ENCODE measurements around the gene EDEM1.
"Not testable (repeated sequence)": the region's sequence is repeated elsewhere in the genome, so short reads cannot be mapped to it uniquely, and the experiment has no call there.

The EDEM1 gene

GRCh38 chr3:5170975-5171374 is 16.5 kb upstream of the EDEM1 start:
- in situ Hi-C loops (cut with MboI; ENCODE audit: low sequenced_read_pairs), result no loop called here

DNA sequence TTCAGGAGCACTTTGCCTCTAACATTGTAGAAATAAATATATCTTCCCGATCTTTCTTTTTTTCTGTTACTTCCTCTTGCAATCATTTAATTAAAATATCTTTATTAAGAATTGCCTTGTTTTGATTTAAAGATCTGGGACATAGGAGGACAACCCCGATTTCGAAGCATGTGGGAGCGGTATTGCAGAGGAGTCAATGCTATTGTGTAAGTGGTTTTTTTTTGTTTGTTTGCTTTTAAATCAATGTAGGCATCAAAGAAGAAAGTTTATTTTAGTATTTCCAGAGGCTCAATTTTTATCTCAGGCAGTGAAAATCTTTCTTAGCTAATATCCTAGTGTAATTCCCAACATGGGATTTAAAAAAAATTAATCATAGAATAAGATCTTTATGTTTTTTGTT is 15.5 kb upstream of the EDEM1 start:
- in situ Hi-C loops (cut with MboI; ENCODE audit: low sequenced_read_pairs), result no loop called here

DNA sequence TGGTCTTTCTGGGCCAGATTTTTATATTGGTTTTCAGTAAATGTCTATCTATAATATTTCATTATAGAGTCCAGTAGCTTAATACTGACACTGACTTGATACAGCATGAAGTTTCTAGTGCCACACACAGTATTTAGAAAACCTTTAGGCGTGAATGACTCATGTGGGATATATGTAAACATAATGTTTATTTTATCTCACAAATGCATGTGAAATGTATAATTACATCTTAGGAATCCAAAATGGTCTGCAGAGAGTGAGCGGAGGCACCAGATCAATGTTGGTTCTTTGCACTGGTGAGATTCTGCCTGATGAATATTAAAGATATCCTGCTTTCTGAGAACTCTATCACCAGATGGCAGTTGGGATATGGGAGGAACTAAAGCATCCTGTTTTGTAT is 8.5 kb upstream of the EDEM1 start:
- in situ Hi-C loops (cut with MboI; ENCODE audit: low sequenced_read_pairs), result not testable (repeated sequence)

DNA sequence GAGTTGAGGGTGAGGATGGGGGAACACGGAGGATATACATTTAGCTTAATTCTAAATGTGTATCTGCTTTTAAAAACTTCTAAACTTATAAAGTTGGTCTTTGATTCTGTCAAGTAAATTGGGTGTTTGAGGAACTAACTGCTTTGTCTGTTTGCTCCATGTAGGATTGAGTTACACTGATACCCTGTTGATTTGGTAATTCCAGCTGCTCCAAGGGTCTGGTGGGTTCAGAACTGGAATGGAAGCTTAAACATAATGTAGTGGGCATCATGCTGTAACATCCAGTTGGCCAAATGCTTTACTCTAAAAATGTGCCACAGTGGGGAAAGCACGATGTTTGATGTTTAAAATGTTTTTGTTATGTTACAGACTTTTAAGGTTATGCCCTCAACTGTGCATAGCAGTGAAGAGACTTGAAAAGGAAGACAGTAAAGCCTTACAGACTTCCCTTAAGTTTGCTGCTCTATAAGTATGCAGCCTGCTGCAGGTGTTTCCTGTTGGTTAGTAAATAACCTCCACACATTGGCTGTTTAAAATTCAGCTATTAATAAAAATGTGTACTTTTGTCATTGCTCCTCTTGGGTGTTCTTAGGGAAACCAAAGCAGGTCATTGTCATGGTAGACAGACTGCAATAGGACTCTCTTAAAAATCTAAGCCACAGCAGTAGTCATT is 5.9 kb upstream of the EDEM1 start:
- in situ Hi-C loops (cut with MboI; ENCODE audit: low sequenced_read_pairs), result no loop called here

DNA sequence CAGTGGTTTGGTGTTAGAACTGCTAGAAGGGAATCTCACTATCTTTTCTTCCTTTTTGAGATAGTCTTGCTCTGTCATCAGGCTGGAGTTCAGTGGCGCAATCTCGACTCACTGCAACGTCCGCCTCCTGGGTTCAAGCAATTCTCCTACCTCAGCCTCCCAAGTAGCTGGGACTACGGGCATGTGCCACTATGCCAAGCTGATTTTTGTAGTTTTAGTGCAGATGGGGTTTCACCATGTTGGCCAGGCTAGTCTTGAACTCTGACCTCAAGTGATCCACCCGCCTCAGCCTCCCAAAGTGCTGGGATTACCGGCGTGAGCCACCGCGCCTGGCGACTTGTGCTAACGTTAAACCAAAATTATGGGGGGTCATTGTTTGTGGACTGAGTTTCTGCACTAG is 3.8 kb upstream of the EDEM1 start:
- in situ Hi-C loops (cut with MboI; ENCODE audit: low sequenced_read_pairs), result not testable (repeated sequence)

DNA sequence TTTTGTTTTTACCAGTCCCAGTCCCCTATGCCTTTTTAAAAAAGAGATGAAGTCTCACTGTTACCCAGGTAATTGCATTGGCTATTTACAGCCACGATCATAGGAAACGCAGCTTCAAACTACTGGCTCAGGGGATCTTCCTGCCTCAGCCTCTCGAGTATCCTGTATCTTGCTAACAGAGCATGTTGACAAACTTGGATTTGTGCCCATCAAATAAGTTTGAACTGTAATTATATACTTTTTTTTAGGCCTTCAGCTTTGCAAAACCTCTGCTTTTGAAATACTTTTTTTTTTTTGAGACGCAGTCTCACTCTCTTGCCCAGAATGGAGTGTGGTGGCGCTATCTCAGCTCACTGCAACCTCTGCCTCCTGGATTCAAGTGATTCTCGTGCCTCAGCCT is 3.0 kb upstream of the EDEM1 start:
- in situ Hi-C loops (cut with MboI; ENCODE audit: low sequenced_read_pairs), result no loop called here

DNA sequence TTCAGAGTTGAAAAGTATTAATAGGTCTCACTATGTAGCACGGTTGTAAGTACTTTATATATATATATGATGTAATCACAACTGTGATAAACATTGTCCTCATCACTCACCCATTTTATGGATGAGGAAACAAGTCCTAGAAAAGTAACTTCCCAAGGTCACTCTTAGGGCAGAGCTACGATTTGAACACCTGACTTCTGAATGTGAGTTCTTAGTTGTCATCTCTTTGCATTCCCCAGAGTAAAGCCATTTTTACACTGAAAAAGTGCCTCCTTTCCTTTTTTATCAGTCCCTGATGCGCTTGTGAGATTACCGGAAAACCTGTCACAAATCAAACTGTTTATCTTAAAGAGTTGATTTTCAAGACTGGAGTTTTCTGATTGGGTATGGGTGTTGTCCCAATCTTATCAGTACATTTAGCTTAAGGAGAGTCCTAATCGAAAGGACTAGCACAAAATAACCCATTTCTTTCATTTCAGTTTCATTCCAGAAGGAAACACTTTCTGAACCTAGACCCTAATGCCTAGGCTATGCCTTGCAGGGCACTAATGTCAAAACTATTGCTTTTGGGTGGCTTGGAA is 2.3 kb upstream of the EDEM1 start:
- in situ Hi-C loops (cut with MboI; ENCODE audit: low sequenced_read_pairs), result no loop called here

DNA sequence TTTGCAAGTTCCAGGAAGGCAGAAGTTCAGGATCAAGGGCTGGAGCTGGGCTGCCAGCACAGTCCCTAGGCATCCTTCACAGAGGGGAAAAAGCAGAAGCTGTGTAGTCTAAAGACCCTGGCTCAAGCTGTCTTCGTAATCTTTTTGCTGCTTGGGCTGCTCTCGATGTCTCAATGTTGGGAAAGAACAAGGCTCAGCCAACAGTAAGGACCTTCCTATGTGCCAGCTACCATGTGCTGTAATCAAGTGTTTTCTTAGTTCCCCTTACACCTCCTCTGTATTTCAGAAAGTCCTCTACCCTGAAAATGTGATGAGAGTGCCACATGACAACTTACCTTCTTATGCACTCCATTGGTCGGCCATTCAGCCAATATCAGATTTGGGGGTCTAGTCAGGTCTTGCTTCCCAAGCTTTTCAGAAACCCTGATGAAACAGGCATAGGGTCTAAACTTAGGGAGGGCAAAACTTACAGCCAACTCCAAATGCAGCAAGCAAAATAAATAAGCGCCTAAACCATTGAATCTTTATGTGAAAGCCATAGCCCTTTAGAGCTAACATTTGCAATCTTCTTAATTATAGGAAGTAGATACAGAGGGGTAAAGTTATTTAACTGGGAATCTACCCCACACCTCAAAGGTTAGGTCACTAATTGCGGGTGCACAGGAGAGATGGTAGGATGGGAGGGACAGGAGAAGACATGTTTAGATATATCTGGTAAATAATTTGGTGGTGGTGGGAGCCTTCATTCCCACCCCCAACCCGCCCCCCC is 1.2 kb upstream of the EDEM1 start:
- in situ Hi-C loops (cut with MboI; ENCODE audit: low sequenced_read_pairs), result no loop called here

GRCh38 chr3:5186858-5187155 is 700 bp upstream of the EDEM1 start:
- in situ Hi-C loops (cut with MboI; ENCODE audit: low sequenced_read_pairs), result no loop called here

GRCh38 chr3:5187920-5188418 is 462 bp downstream of the EDEM1 start:
- in situ Hi-C loops (cut with MboI; ENCODE audit: low sequenced_read_pairs), result no loop called here

DNA sequence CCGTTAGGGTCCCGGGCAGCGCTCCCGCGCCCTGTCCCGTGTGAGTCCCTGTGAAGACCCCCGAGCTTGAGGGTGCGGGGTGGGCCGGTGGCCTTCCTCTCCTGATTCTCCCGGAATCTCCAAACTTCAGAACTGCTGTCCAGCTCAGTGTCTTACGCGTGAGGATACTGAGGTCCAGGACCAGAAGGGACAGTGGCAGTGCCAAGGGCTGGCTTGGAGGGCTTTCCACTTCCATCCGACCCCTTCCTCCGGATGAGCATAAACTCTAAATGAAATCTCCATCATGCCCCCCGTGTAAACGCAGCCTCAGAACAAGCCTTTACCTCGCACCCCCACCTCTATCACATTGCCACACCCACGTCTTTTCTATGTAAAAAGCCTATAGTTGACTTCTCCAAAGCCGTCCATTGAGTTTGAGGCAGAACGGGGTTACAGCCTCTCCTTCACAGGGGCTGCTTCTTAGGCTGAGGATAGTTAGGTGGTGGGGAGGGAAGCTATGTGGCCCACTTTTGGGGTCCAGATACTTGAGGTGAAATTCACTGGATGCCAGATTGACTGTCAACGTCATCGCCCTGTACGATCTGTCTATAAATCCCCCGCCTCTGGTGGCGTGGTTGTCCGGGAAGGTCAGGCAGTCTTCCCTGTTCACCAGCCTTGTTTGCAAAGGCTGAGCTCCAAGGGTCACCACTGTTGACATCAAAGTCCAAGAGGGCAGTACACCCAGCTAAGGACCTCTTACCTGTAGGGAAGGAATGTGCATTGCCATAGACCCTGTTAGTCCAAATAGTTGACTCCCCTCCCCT is 1.1 kb downstream of the EDEM1 start:
- in situ Hi-C loops (cut with MboI; ENCODE audit: low sequenced_read_pairs), result no loop called here

DNA sequence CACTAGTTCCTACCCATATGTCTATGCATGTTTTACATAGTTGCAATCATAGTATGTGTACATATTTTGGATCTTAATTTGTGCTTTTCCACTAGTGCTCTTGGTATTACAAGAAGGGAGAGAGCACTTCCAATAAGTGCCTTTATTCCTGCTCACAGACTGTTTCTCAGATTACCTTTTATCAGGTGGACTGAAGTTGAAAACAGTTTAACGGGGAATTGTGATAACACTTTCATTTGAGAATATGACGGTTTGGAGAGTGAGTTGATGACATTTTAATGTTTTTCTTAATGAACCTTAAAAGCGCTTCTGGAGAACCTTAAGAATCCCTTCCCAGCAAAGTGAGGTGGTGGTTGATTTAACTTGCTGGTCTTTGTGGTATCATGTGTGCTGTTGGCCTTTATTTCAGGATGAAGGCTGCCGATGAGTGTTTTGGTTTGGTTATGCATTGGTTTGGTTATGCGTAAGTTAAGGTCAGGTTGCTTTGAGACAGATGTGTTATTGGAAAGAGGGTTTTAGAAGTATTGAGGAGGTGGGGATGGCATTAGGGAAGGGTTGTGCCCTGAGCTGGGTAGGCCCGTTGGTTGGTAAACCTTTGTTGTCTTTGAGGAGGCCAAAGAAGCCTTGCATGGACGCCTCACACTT is 2.8 kb downstream of the EDEM1 start:
- in situ Hi-C loops (cut with MboI; ENCODE audit: low sequenced_read_pairs), result no loop called here

DNA sequence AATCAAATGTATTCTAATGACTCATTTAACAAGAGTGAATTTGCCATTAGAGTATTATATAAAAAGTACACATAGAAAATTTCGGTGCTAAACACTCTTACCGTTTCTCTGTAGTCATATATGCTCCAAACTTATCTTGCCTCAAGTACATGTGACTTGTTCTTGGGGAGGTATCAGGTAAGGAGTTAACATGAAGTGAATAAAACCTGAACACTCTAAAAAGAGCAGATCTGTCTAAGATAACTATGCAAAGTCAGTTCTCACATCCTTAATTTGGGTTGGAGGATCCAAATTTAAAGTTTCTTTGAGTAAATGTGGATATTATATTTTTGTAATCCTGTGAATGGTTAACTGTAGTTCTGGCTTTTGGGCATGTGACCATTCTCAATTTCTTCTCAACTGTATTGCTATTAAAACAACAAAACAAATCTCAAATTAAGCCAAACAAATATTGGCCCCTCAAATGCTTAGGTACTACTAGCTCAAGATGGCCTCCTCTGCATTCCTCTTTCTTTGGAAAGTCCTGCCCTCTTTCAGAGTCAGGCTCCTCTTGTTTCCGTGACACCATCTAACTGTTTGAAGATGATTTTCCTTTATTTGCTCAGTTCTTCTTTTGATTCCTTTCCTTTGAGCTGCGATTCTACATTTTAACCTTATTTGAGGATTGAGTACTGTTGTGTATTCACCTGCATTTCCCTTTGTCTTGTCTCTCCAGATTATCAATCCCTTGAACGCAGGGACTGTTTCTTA is 4.2 kb downstream of the EDEM1 start:
- in situ Hi-C loops (cut with MboI; ENCODE audit: low sequenced_read_pairs), result no loop called here

GRCh38 chr3:5192571-5193365 is 5.3 kb downstream of the EDEM1 start:
- in situ Hi-C loops (cut with MboI; ENCODE audit: low sequenced_read_pairs), result no loop called here

- in situ Hi-C loops (cut with MboI; ENCODE audit: low sequenced_read_pairs), result no loop called here
Observed at GRCh38 chr3:5194341-5194740, 6.8 kb downstream of the EDEM1 start.

- in situ Hi-C loops (cut with MboI; ENCODE audit: low sequenced_read_pairs), result no loop called here
Observed at GRCh38 chr3:5194801-5195509, 7.4 kb downstream of the EDEM1 start.

- in situ Hi-C loops (cut with MboI; ENCODE audit: low sequenced_read_pairs), result no loop called here
Observed at GRCh38 chr3:5195605-5196004, 8.1 kb downstream of the EDEM1 start.

DNA sequence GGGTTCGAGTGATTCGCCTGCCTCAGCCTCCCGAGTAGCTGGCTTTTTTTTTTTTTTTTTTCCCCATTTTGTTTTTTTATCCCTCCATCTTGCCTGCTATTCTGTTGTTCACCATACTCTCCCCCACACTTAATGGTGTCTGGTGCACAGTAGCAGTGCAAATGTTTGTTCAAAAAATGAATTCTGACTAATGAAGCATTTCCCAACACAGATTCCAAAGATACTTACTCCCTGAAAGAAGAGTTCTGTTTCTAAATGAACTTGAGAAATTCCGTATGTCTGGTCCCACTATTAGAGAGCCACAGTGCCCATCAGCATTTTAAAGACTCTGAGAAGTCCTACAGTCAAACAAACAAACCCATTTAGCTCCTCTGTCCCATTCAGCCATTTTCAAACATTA is 9.5 kb downstream of the EDEM1 start:
- in situ Hi-C loops (cut with MboI; ENCODE audit: low sequenced_read_pairs), result no loop called here

Measured in HL-60/S4 treated with retinoic acid at 250 ng/mL for 4 days and 3 days (cell line).